ENCODE results near the gene THEMIS2. TPM values are rescaled to one million over a fixed set of nuclear protein-coding genes. Genes with fewer than 3 reads are reported as not detected.
A peak's percentile ranks its signal among the peaks of the same experiment; 100 is the strongest.

The THEMIS2 gene
- total RNA-seq, 3 donors from 2014 or later = 7.5 to 14.2 (median 9.9) TPM

DNA sequence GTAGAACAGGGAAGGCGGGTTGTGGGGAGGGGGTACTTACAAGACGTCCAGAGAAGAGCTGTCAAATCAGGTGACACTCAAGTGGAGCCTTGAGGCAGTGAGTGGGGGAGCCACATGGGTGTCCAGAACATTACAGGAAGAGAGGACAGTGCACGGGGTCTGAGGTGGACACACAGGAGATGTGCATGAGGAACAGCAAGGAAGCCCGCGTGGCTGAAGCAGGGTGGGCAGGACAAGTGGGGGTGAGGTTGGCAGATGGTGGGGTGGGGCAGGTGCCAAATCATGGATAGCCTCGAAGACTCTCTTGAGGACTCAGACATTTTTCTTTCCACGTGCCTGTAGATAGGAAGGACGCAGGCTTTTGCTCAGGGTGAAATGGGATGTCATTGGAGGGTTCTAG lies 63.4 kb downstream of the THEMIS2 start:
- Mint-ChIP-seq H3K36me3 (ENCODE audit: insufficient read depth) (no peaks in the 10 kb centered on the region), H3K4me1 (ENCODE audit: low read depth) (peaks cover 19% of the 10 kb centered on the region), H3K4me3 (peak overlapping the region; percentile 65), H3K9me3 (no peaks in the 10 kb centered on the region), H3K27me3 (ENCODE audit: low read depth) (peaks cover 15% of the 10 kb centered on the region)
- ATAC-seq (no peak), DNase-seq (no peak)

Other genes with a start within 250 kb of the THEMIS2 start
- gene FGR, start 237.4 kb upstream of the THEMIS2 start, total RNA-seq = under 1 TPM; 0.08 to 0.65 (median 0.61) TPM
- gene IFI6, start 200.4 kb upstream of the THEMIS2 start, total RNA-seq = 10 to 100 TPM in 2 of 3 donors, 1 to 10 TPM in 1; 9.1 to 18.9 (median 15.4) TPM
- 10 to 100 TPM; 10.3 to 13.0 (median 11.0) TPM for gene FAM76A, start 146.6 kb upstream of the THEMIS2 start, total RNA-seq
- gene STX12, start 99.3 kb upstream of the THEMIS2 start, total RNA-seq = 10 to 100 TPM; 18.5 to 27.2 (median 25.2) TPM
- 10 to 100 TPM; 67.7 to 82.5 (median 75.9) TPM for gene PPP1R8, start 41.8 kb upstream of the THEMIS2 start, total RNA-seq
- gene RPA2, start 42.0 kb downstream of the THEMIS2 start, total RNA-seq = 100 to 1,000 TPM; 126 to 136 (median 130) TPM
- under 1 TPM; 0.16 to 0.43 (median 0.22) TPM for gene SMPDL3B, start 62.5 kb downstream of the THEMIS2 start, total RNA-seq
- 1 to 10 TPM; 6.8 to 8.3 (median 7.0) TPM for gene XKR8, start 87.4 kb downstream of the THEMIS2 start, total RNA-seq
- 10 to 100 TPM; 26.6 to 29.6 (median 28.1) TPM for gene EYA3, start 216.1 kb downstream of the THEMIS2 start, total RNA-seq